Measurements from ENCODE around the gene GRAP. TPM values are rescaled to one million over a fixed set of nuclear protein-coding genes. Genes with fewer than 3 reads are reported as not detected.

The GRAP gene
- total and polyA plus RNA-seq, 10 of the 15 experiments (the other 5 are each of a cell fraction or from before 2014, with no cell fraction given): 0.58 to 78.3 (median 36.6) TPM

- no peak overlapping the region for H2AFZ ChIP-seq (ENCODE audit: control insufficient read depth, low read depth, low read length)
- H3K9me3 ChIP-seq (replicated peaks; ENCODE audit: control insufficient read depth, insufficient read depth, low read length): peaks cover 6% of the 10 kb centered on the region; the same call in 2 of the 3 replicates
- ATAC-seq (peak; percentile 73), FAIRE-seq (no peak), DNase-seq (ENCODE audit: low read depth, low spot score) (peak; percentile 38)
- RAD21 ChIA-PET (ENCODE audit: unreplicated experiment): no interaction called here
- H3K4me1 ChIP-seq (ENCODE audit: control insufficient read depth, insufficient read depth, low read length): peaks cover 15% of the 10 kb centered on the region
- peak overlapping the region; percentile 18; the same call in 1 of the 2 replicates for H3K27ac ChIP-seq (ENCODE audit: control insufficient read depth, insufficient read depth)
- H3K9ac ChIP-seq (ENCODE audit: control insufficient read depth, insufficient read depth, low read length): no peak overlapping the region
- no peaks in the 10 kb centered on the region for H3K27me3 ChIP-seq (replicated peaks in 1 of 2; ENCODE audit: control insufficient read depth in 2 of 2, insufficient read depth in 2 of 2, low read length in 1 of 2)
- intact Hi-C loops (cut with micrococcal nuclease; ENCODE audit: unreplicated experiment) (no loop called here), in situ Hi-C loops (cut with MboI) (no loop called here)
- SMC1A ChIA-PET (ENCODE audit: uncharacterized antibody, unreplicated experiment): no interaction called here
- peaks cover 0 to 5% of the 10 kb centered on the region in 2 experiments; a peak in 3 of 4 replicates for H3K36me3 ChIP-seq (ENCODE audit: control insufficient read depth in 2 of 2, insufficient read depth in 2 of 2, low read length in 1 of 2)
- POLR2A ChIA-PET: no interaction called here
- no TSS peak for BruUV-seq (replicated peaks)
- 52% methylated on average over 21 of the region's 22 CpGs for WGBS (ENCODE audit: insufficient coverage, insufficient replicate concordance, low lambda C conversion rate, missing lambda C conversion rate)
- H3K79me2 ChIP-seq (ENCODE audit: control insufficient read depth, insufficient read depth, low read length): no peaks in the 10 kb centered on the region; the same call in 1 of the 2 replicates
- no peaks in the 10 kb centered on the region for H4K20me1 ChIP-seq (ENCODE audit: control insufficient read depth, insufficient read depth)
- CTCF ChIA-PET: no interaction called here
- peak overlapping the region; percentile 76 for H3K4me2 ChIP-seq (ENCODE audit: control insufficient read depth, insufficient read depth)
- H3K4me3 ChIP-seq: no peak overlapping the region
- TF ChIP-seq IKZF2 (IDR thresholded peaks at IDR 0.05) (peak; percentile 22 to 43; a peak in 2 of 4 replicates), ZNF592 (IDR thresholded peaks at IDR 0.05) (no peak), SP1 (IDR thresholded peaks at IDR 0.05; ENCODE audit: low read depth, low read length) (no peak), RELB (IDR thresholded peaks at IDR 0.05; ENCODE audit: low read depth) (no peak), NBN (IDR thresholded peaks at IDR 0.05) (no peak), TCF3 (IDR thresholded peaks at IDR 0.05; ENCODE audit: borderline replicate concordance, insufficient read depth, low read depth, low read length) (peak; percentile 58; the same call in 1 of the 2 replicates), EED (IDR thresholded peaks at IDR 0.05; ENCODE audit: low read depth) (peak; percentile 45; the same call in 1 of the 2 replicates), RB1 (IDR thresholded peaks at IDR 0.05; ENCODE audit: borderline replicate concordance) (no peak), JUNB (IDR thresholded peaks at IDR 0.05) (no peak), RUNX3 (IDR thresholded peaks at IDR 0.05; ENCODE audit: low read length) (peak; percentile 78), BCL11A (IDR thresholded peaks at IDR 0.05; ENCODE audit: low read depth, low read length) (no peak), TCF12 (IDR thresholded peaks at IDR 0.05; ENCODE audit: low read depth, low read length) (peak; percentile 62; the same call in 1 of the 2 replicates), ZNF207 (IDR thresholded peaks at IDR 0.05; ENCODE audit: borderline replicate concordance) (no peak), REST (IDR thresholded peaks at IDR 0.05; ENCODE audit: low read depth, low read length) (no peak), BHLHE40 (IDR thresholded peaks at IDR 0.05; ENCODE audit: borderline replicate concordance in 1 of 2, low read depth in 2 of 2, low read length in 1 of 2) (peak in 1 of 2 experiments; percentile 5; a peak in 1 of 4 replicates), FOS (IDR thresholded peaks at IDR 0.05; ENCODE audit: borderline replicate concordance, extremely low read depth, insufficient read length) (no peak)
Measured at GRCh38 chr17:18992454-18993130, 54.2 kb downstream of the GRAP start.
